H1 (cell line): ENCODE results near the gene TSPAN16. TPM values are rescaled to one million over a fixed set of nuclear protein-coding genes. Genes with fewer than 3 reads are reported as not detected.

ENCODE experiments used
- CTCF ChIA-PET: fragments of 300-600 bp; sonication (Branson Sonifier 250); formaldehyde crosslinking; loops from one replicate; lab custom pipeline; 2021; ENCODE audit not compliant: partially characterized antibody; lab: Charles Lee
- POLR2A ChIA-PET: fragments of 300-600 bp; sonication (Branson Sonifier 250); formaldehyde crosslinking; loops from one replicate; lab custom pipeline; 2021; ENCODE audit warnings: inconsistent platforms; ENCODE audit not compliant: partially characterized antibody; lab: Charles Lee
- DNase-seq, 2 experiments: peaks; one replicate each; pipeline versions ENCODE4 v3.0.0 to v3.0.0-alpha.2; 2010 to 2022; ENCODE audit warnings: low spot score in 2 of 2, low read depth in 1 of 2, mixed read lengths in 1 of 2
- FAIRE-seq: peaks from 2 replicates; lab custom pipeline; 2011; peaks lifted over from hg19 to GRCh38; lab: Jason Lieb, UNC
- H2AFZ ChIP-seq: 2 replicates; pipeline ENCODE4 v1.8.1; 2012; ENCODE audit warnings: low read length, inconsistent platforms
- H2AK5ac ChIP-seq: 2 replicates; pipeline ENCODE4 v1.6.1; 2013; ENCODE audit warnings: low read depth, low read length
- H2BK120ac ChIP-seq: replicated peaks from 2 replicates; pipeline ENCODE3; 2013; ENCODE audit warnings: low read depth, low read length, inconsistent platforms
- H2BK12ac ChIP-seq: 2 replicates; pipeline ENCODE4 v1.6.1; 2013; ENCODE audit warnings: low read depth, low read length
- H2BK15ac ChIP-seq: 2 replicates; pipeline ENCODE4 v1.6.1; 2013; ENCODE audit warnings: low read length
- H2BK20ac ChIP-seq: 2 replicates; pipeline ENCODE4 v1.6.1; 2013; ENCODE audit warnings: low read length
- H2BK5ac ChIP-seq: 2 replicates; pipeline ENCODE4 v1.6.1; 2013; ENCODE audit warnings: low read depth, low read length
- H3K14ac ChIP-seq: 2 replicates; pipeline ENCODE4 v1.6.1; 2013; ENCODE audit warnings: inconsistent platforms; ENCODE audit not compliant: insufficient read length
- H3K18ac ChIP-seq: 2 replicates; pipeline ENCODE4 v1.6.1; 2013; ENCODE audit warnings: low read length; ENCODE audit errors: extremely low read depth
- H3K23ac ChIP-seq: 2 replicates; pipeline ENCODE4 v1.6.1; 2013; ENCODE audit warnings: inconsistent platforms; ENCODE audit not compliant: insufficient read length
- H3K23me2 ChIP-seq: 2 replicates; pipeline ENCODE4 v1.6.1; 2013; ENCODE audit warnings: low read depth, low read length
- H3K27ac ChIP-seq: 2 replicates; pipeline ENCODE4 v1.6.1; 2011; ENCODE audit warnings: low read depth, low read length, inconsistent platforms
- H3K27me3 ChIP-seq, 4 experiments: replicated peaks in 1 of 4; 1 replicate in 1 of 4; 2 replicates in 3 of 4; pipeline versions ENCODE4 v1.6.1 to v1.8.1; 2011 to 2013; ENCODE audit warnings: low read length in 3 of 4, mild to moderate bottlenecking in 3 of 4, inconsistent platforms in 2 of 4, mixed read lengths in 2 of 4, moderate library complexity in 1 of 4; ENCODE audit not compliant: control insufficient read depth in 3 of 4, insufficient read depth in 3 of 4; ENCODE audit errors: extremely low read depth in 1 of 4
- H3K36me3 ChIP-seq, 4 experiments: 2 replicates each; pipeline versions ENCODE4 v1.6.1 to v1.8.1; 2011 to 2013; ENCODE audit warnings: mild to moderate bottlenecking in 4 of 4, low read length in 3 of 4, moderate library complexity in 2 of 4, control low read depth in 1 of 4, inconsistent platforms in 1 of 4; ENCODE audit not compliant: insufficient read depth in 4 of 4, control insufficient read depth in 2 of 4
- H3K4ac ChIP-seq: replicated peaks from 2 replicates; pipeline ENCODE3; 2013; ENCODE audit warnings: low read length, low read depth, mixed read lengths, inconsistent platforms; ENCODE audit not compliant: insufficient read length
- H3K4me1 ChIP-seq, 4 experiments: replicated peaks in 1 of 4; 1 replicate in 1 of 4; 2 replicates in 3 of 4; pipeline versions ENCODE4 v1.6.1 to v1.8.1; 2011 to 2013; ENCODE audit warnings: low read length in 3 of 4, inconsistent platforms in 2 of 4, mixed read lengths in 1 of 4; ENCODE audit not compliant: insufficient read depth in 4 of 4, control insufficient read depth in 3 of 4
- H3K4me2 ChIP-seq, 2 experiments: 2 replicates each; pipeline versions ENCODE4 v1.6.1 to v1.8.1; 2011 to 2013; ENCODE audit warnings: low read depth in 2 of 2, low read length in 2 of 2, control low read depth in 1 of 2, inconsistent platforms in 1 of 2, mild to moderate bottlenecking in 1 of 2; ENCODE audit not compliant: insufficient read depth in 1 of 2
- H3K4me3 ChIP-seq, 4 experiments: fragments of 200-600, 300-600 bp in 1 of 4; sonication (generic), shearing (Covaris generic), sonication (Bioruptor Twin) in 1 of 4; 2 replicates each; pipeline versions ENCODE4 v1.5.1 to v1.8.1; 2011 to 2016; ENCODE audit warnings: low read length in 4 of 4, low read depth in 3 of 4, control low read depth in 2 of 4, inconsistent platforms in 2 of 4, mild to moderate bottlenecking in 2 of 4, mixed read lengths in 1 of 4, moderate library complexity in 1 of 4; ENCODE audit not compliant: insufficient read depth in 2 of 4; ENCODE audit errors: extremely low read depth in 1 of 4
- H3K56ac ChIP-seq: replicated peaks from 2 replicates; pipeline ENCODE3; 2013; ENCODE audit warnings: low read depth, mild to moderate bottlenecking, mixed read lengths, low read length, inconsistent platforms; ENCODE audit not compliant: insufficient read length
- H3K79me1 ChIP-seq: 2 replicates; pipeline ENCODE4 v1.6.1; 2013; ENCODE audit warnings: low read depth, low read length, control low read depth
- H3K79me2 ChIP-seq, 2 experiments: 2 replicates each; pipeline versions ENCODE4 v1.6.1 to v1.8.1; 2012 to 2013; ENCODE audit warnings: low read length in 2 of 2, mild to moderate bottlenecking in 2 of 2, inconsistent platforms in 1 of 2; ENCODE audit not compliant: insufficient read depth in 2 of 2, control insufficient read depth in 1 of 2
- H3K9ac ChIP-seq, 4 experiments: replicated peaks in 1 of 4; 1 replicate in 1 of 4; 2 replicates in 3 of 4; pipeline versions ENCODE4 v1.6.1 to v1.8.1; 2011 to 2013; ENCODE audit warnings: low read depth in 3 of 4, low read length in 3 of 4, control low read depth in 2 of 4, mild to moderate bottlenecking in 2 of 4, moderate library complexity in 2 of 4, inconsistent platforms in 1 of 4; ENCODE audit errors: extremely low read depth in 1 of 4
- H3K9me3 ChIP-seq, 2 experiments: 2 replicates each; pipeline versions ENCODE4 v1.6.1 to v1.8.1; 2012 to 2013; ENCODE audit warnings: mild to moderate bottlenecking in 2 of 2, moderate library complexity in 2 of 2, control low read depth in 1 of 2, inconsistent platforms in 1 of 2, low read depth in 1 of 2, low read length in 1 of 2, mixed read lengths in 1 of 2; ENCODE audit not compliant: insufficient read depth in 2 of 2
- H4K20me1 ChIP-seq, 2 experiments: replicated peaks in 1 of 2; 2 replicates each; pipeline versions ENCODE3 to v1.8.1; 2011 to 2013; ENCODE audit warnings: inconsistent platforms in 2 of 2, low read length in 2 of 2, mild to moderate bottlenecking in 1 of 2; ENCODE audit not compliant: insufficient read depth in 2 of 2, control insufficient read depth in 1 of 2
- H4K5ac ChIP-seq: 2 replicates; pipeline ENCODE4 v1.6.1; 2013; ENCODE audit warnings: low read length, low read depth, mixed read lengths, inconsistent platforms; ENCODE audit not compliant: insufficient read length
- H4K8ac ChIP-seq: 2 replicates; pipeline ENCODE4 v1.8.0; 2013; ENCODE audit warnings: mild to moderate bottlenecking, moderate library complexity, low read length, inconsistent platforms; ENCODE audit not compliant: insufficient read depth; ENCODE audit errors: extremely low read depth
- H4K91ac ChIP-seq: replicated peaks from 2 replicates; pipeline ENCODE3; 2013; ENCODE audit warnings: low read length, mixed read lengths, inconsistent platforms; ENCODE audit not compliant: insufficient read length
- EP300 ChIP-seq, 2 experiments: IDR thresholded peaks; 1 replicate in 1 of 2; 2 replicates in 1 of 2; pipeline ENCODE4 v1.6.1; 2011 to 2012; ENCODE audit warnings: low read depth in 2 of 2, low read length in 2 of 2, mild to moderate bottlenecking in 2 of 2, borderline replicate concordance in 1 of 2, inconsistent platforms in 1 of 2, moderate library complexity in 1 of 2
- GTF2F1 ChIP-seq: IDR thresholded peaks from 2 replicates; pipeline ENCODE4 v1.6.1; 2012; ENCODE audit warnings: low read depth, low read length, improper control_type of control experiment, borderline replicate concordance
- HDAC2 ChIP-seq, 2 experiments: fragments of 300-600 bp in 1 of 2; sonication (generic) in 1 of 2; IDR thresholded peaks; 2 replicates each; pipeline ENCODE4 v1.6.1; 2011 to 2012; ENCODE audit warnings: low read depth in 2 of 2, low read length in 2 of 2, mild to moderate bottlenecking in 2 of 2, moderate library complexity in 2 of 2, borderline replicate concordance in 1 of 2, inconsistent platforms in 1 of 2
- JUND ChIP-seq: IDR thresholded peaks from 2 replicates; pipeline ENCODE4 v1.6.1; 2011; ENCODE audit warnings: mild to moderate bottlenecking, improper control_type of control experiment, low read length
- KDM1A ChIP-seq: fragments of 200-600, 300-600 bp; sonication (generic); IDR thresholded peaks from 2 replicates; pipeline ENCODE4 v1.7.1; 2016; ENCODE audit warnings: mild to moderate bottlenecking, low read length, borderline replicate concordance
- RAD21 ChIP-seq, 2 experiments: IDR thresholded peaks in 1 of 2; conservative IDR thresholded peaks in 1 of 2; 2 replicates each; pipeline ENCODE4 v1.6.1; 2011; ENCODE audit warnings: low read depth in 2 of 2, low read length in 2 of 2, improper control_type of control experiment in 1 of 2, inconsistent platforms in 1 of 2, mild to moderate bottlenecking in 1 of 2, moderate library complexity in 1 of 2
- SRF ChIP-seq: IDR thresholded peaks from 2 replicates; pipeline ENCODE4 v1.6.1; 2011; ENCODE audit warnings: mild to moderate bottlenecking, low read depth, low read length, moderate library complexity
- TEAD4 ChIP-seq: IDR thresholded peaks from 2 replicates; pipeline ENCODE4 v1.6.1; 2012; ENCODE audit warnings: low read depth, low read length, inconsistent platforms, mixed read lengths
- WGBS, 2 experiments: shearing (Covaris generic) in 1 of 2; methylation state at CpG; one replicate each; pipeline versions ENCODE4 v1.1.6 to v1.1.7; 2013 to 2015; ENCODE audit warnings: low lambda C conversion rate in 2 of 2, mixed read lengths in 2 of 2, inconsistent platforms in 1 of 2, low coverage in 1 of 2, missing lambda C conversion rate in 1 of 2; ENCODE audit not compliant: insufficient replicate concordance in 2 of 2, insufficient coverage in 1 of 2, insufficient read length in 1 of 2; ENCODE audit errors: extremely low coverage in 1 of 2, missing lambda C conversion rate in 1 of 2; 5-methylcytosine and 5-hydroxymethylcytosine counted together
- polyA plus RNA-seq, 7 experiments: library from polyadenylated mRNA; depleted of rRNA in 3 of 7; stranded (reverse) in 5 of 7; unstranded in 2 of 7; fragments of >200 nt in 5 of 7; fragments of 200-250 nt in 2 of 7; gene quantifications; 1 replicate in 5 of 7; 2 replicates in 1 of 7; 4 replicates in 1 of 7; pipeline versions ENCODE4 v1.2.1 to v1.2.3, GENCODE V29; 2011 to 2013; ENCODE audit warnings: missing spikeins in 2 of 7, mixed read lengths in 2 of 7
- total RNA-seq: library from RNA; stranded (reverse); fragmentation: NEBNext Ultra II Directional; extraction: Animal tissue kit (Norgen Biotek cat#: 25700); gene quantifications from 2 replicates; pipeline ENCODE4 v1.2.1, GENCODE V29; 2021

Gene TSPAN16
- total and polyA plus RNA-seq, 2 of the 8 experiments (the other 6 are each of a cell fraction or from before 2014, with no cell fraction given), result not detected

DNA sequence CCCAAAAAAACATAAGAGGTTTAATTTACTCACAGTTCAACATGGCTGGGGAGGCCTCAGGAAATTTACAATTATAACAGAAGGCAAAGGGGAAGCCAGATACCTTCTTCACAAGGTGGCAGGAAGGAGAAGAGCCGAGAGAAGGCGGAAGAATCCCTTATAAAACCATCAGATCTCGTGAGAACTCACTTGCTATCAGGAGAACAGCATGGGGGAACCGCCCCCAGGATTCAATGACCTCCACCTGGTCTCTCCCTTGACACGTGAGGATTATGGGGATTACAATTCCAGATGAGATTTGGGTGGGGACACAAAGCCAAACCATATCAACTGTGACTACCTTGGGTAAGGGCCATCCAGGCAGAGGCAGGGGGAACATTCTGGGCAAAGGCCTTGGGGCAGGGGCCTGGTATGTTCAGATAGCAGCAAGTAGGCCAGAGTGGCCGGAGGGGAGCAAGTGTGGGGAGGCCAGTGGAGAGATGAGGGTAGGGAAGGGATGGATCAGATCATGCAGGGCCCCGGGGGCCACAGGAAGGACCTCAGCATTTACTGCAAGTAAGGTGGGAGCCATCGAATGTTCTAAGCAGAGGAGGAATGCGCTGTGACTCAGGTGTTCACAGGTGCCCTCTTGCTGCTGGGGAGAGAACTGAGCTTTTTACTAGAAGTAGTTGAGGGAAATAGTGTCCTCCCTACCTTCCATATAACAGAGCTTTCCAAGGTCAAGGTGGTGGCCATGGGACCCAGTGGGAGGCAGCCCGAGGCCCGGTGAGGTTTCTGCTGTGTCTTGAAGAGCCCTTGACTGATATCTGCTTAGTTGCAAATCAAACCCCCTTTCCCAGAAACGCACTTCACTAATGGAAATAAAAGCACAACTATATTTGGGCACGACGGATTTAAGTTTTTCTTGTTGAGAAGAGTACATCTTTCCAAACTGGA lies 25.5 kb downstream of the TSPAN16 start:
- no peak overlapping the region for H2AK5ac ChIP-seq
- H2BK5ac ChIP-seq, result no peak overlapping the region
- H3K27me3 ChIP-seq, result no peaks in the 10 kb centered on the region
- H3K36me3 ChIP-seq, result no peaks in the 10 kb centered on the region
- H3K4me1 ChIP-seq, result peaks cover 0 to 5% (median 0%) of the 10 kb centered on the region in 4 experiments; a peak in 3 of 7 replicates
- H3K79me2 ChIP-seq, result no peaks in the 10 kb centered on the region
- no peaks in the 10 kb centered on the region for H3K23me2 ChIP-seq
- no peak overlapping the region for H2AFZ ChIP-seq
- CTCF ChIA-PET, result interaction anchor here (0.7 to 2.7 kb wide), 14 partner anchors 10 to 131 kb away, joined by 3 to 13 read pairs (median 4); partner anchors contain the start of genes ODAD3, PRKCSH, RAB3D and TSPAN16
- 89% methylated on average over 14 of the region's 14 CpGs; no CpG with 5 or more reads in 1 of the 2 experiments for WGBS, 2 experiments
- POLR2A ChIA-PET, result interaction anchor here (1.3 to 2.7 kb wide), 2 partner anchors 48 to 60 kb away, joined by 3 to 5 read pairs; no protein-coding TSS in a partner anchor
- no peak overlapping the region for H3K18ac ChIP-seq
- DNase-seq (no peak), FAIRE-seq (no peak)
- no peaks in the 10 kb centered on the region for H3K79me1 ChIP-seq
- no peak overlapping the region for H4K5ac ChIP-seq
- no peak overlapping the region for H3K14ac ChIP-seq
- H2BK12ac ChIP-seq, result no peak overlapping the region
- H2BK20ac ChIP-seq, result no peak overlapping the region
- no peak overlapping the region for H3K4me3 ChIP-seq
- H4K20me1 ChIP-seq, result no peaks in the 10 kb centered on the region
- H3K4ac ChIP-seq, result no peak overlapping the region
- H3K56ac ChIP-seq, result no peak overlapping the region
- no peak overlapping the region for H3K23ac ChIP-seq
- H2BK120ac ChIP-seq, result no peak overlapping the region
- no peak overlapping the region for H2BK15ac ChIP-seq
- H3K27ac ChIP-seq, result no peak overlapping the region
- no peak overlapping the region for H4K91ac ChIP-seq
- H3K9ac ChIP-seq, result no peak overlapping the region
- H4K8ac ChIP-seq, result no peak overlapping the region
- H3K4me2 ChIP-seq, result no peak overlapping the region
- no peaks in the 10 kb centered on the region for H3K9me3 ChIP-seq
- TF ChIP-seq RAD21 (IDR thresholded peaks at IDR 0.05 in 1 of 2, conservative IDR thresholded peaks at IDR 0.05 in 1 of 2; ENCODE audit: low read depth in 2 of 2, low read length in 2 of 2), result peak in 1 of 2 experiments; percentile 37; a peak in 1 of 4 replicates
- TF ChIP-seq JUND, result 0 out of 2 replicates have a peak, but pooled peaks have one; percentile 22
- peak; percentile 53; the same call in 1 of the 2 replicates for TF ChIP-seq TEAD4
- TF ChIP-seq GTF2F1, result no peak
- TF ChIP-seq SRF, result no peak
- TF ChIP-seq EP300 (IDR thresholded peaks at IDR 0.05; ENCODE audit: borderline replicate concordance in 1 of 2, low read depth in 2 of 2, low read length in 2 of 2), result no peak
- peak; percentile 98 for TF ChIP-seq KDM1A
- peak in 1 of 2 experiments; percentile 81; a peak in 1 of 4 replicates for TF ChIP-seq HDAC2 (IDR thresholded peaks at IDR 0.05; ENCODE audit: borderline replicate concordance in 1 of 2, low read depth in 2 of 2, low read length in 2 of 2)
